Posterior cingulate gyrus (tissue), 11 donors: ENCODE results near the gene RHOC.
"Not testable (repeated sequence)": the region's sequence is repeated elsewhere in the genome, so short reads cannot be mapped to it uniquely, and the experiment has no call there.

Experiments
- DNase-seq, 10 donors: peaks; one replicate each; pipeline versions ENCODE4 v3.0.0 to v3.0.0-alpha.2; 2020 to 2021; ENCODE audit warnings: mixed read lengths in 3 of 10
- intact Hi-C: fragments of 100-400 bp; cut with DNase I; formaldehyde crosslinking; loops from one replicate; pipeline ENCODE4 v1.15.1; 2023

Gene RHOC

DNA sequence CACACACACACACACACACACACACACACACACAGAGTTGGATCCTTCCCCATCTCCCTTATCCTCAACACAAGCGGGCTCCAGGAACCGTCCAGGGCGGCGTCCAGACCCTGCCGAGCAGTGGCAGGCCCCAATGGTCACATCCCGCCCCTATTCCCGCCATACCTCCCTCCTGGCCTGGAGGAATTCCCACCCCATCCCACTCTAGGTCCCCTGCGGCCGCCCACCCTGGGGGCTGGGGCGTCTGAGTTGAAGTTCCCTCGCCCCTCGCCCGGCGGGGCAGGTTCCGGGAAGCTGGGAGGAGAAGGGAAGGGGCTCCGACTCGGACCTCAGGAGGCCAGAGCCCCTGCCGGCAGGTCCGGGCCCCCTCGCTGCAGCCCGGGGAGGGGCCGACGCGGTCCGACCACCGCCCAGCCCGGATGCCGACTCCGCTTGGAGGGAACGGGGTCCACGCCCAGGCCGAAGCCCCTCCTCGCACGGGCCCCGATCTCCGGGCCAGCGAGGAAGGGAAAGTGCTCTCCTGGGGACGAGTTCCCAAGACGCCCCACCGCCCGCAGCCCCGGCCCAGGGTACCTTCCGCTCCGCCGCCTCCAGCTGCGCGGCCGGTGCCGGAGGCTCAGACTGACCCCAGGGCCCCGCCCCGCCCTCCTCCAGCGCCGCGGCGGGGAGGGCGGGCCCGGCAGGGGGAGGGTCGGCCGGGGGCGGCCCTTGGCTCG lies at the start of gene RHOC:
Gene RHOC, minus strand, starts transcription at position 623 of the 716 bp plus-strand sequence. CDS start 3,328 bp downstream, outside the sequence.
- intact Hi-C loops, result loop anchor here (1.0 kb wide), 1 partner anchor 316 kb away; no protein-coding TSS in a partner anchor
- peak in 3 of 10 donors; percentile 39 to 81 (median 44) for DNase-seq

DNA sequence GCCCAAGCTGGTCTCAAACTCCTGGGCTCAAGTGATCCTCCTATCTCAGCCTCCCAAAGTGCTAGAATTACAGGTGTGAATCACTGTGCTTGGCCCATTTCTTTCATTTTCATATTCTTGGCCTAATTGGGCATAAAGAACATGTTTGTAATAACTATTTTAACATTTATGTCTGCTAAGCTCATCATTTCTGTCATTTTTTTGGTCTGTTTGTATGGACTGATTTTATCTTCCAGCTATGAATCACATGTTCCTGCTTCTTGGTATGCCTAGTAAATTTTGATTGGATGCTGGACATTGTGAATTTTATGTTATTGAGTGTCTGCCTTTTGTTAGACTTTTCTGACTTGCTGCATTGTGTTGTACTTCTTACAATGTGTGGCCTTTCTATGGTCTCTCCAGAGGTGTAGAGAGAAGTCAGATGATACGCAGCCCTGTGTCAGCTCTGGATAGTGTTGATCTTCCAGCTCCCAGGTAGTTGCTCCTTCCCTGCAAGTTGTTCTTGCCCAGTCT lies 47.2 kb upstream of the RHOC start:
- DNase-seq, result no peak
- intact Hi-C loops, result no loop called here

DNA sequence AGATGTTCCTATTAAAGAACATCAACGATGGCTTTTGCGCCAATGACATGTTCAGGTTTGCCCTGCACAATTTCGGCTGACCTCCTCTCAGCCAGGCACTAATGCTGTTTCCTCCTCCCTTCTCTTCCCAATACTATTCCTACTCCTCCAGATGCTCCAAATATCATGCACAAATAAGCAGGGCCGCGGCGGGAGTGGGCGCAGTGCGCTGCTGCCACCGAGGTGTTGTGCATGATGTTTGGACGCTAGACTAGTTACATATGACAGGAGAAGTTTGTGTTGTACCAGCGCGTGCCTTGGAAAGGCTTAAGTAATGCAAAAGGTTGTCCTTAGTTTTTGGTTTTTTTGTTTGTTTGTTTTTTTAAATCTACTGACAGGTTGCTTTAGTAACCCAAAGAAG lies 41.5 kb upstream of the RHOC start:
- intact Hi-C loops, result no loop called here

DNA sequence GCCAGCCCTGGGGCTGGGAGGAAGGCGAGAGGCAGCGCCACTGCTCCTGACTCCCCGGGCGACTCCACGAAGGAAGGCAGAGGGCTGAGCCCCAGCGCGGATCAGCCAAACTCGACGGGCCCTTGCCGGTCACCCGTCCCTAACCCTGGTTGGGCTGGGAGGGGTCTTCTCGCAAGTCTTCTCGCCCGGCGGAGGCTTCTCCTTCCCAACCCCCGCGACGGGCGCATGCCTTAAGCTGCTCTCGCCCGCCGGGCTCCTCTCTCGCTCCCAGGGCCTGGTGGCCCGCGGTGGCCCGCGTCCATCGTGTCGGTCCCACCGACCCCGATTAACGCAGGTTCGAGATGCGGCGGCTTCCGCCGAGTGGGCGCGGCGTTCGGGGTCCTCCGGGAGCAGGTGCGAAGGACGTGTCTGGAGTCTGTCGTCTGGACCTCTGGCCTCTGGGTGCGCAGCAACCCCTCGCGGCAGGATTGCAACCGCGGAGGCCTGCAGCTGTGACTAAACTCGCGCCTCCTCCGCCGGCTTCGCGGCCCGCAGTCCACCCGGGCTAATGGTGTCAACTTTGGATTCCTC lies 37.2 kb upstream of the RHOC start:
- intact Hi-C loops, result loop anchor here (5.0 kb wide), 1 partner anchor 43 kb away; no protein-coding TSS in a partner anchor
- peak in 1 of 10 donors; percentile 71 for DNase-seq

More for the DNA sequence above, 41.5 kb upstream of the RHOC start:
- no peak for DNase-seq

DNA sequence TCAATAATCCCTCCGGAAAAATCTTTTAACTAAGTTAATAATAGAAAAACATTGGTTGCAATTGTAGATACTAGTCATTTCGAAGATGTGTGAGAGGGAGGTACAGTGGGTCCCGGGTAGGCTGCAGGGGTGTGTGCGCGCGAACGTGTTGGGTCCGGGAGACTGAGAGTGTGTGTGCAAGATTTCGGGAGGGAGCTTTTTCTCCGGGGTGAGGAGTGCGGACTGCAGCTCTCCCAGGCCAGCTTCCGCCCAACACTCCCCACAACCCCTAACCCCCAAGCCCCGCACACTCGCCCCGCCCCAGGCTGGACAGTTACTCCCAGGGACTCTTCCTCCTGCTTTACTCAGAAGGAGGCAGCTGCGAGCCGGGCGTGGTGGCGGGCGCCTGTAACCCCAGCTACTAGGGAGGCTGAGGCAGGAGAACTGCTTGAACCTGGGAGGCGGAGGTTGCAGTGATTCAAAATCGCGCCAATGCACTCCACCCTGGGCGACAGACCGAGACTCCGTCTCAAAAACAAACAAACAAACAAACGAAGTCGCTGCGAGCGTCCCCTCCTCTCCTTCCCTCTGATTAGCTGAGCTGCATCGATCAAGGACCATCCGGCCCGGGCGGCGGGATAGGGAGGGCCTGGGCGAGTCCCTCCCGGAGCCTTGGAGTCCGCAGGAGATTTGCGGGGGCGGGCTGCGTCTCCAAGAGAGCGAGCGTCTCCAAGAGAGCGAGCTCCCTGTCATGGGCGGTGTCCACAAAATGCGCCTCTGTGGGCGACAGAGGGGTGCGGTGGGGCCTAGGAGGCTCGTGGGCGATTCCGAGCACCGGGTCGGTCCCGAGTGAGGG lies 36.5 kb upstream of the RHOC start:
- DNase-seq, result no peak
- intact Hi-C loops, result loop anchor here (5.0 kb wide), 1 partner anchor 44 kb away; no protein-coding TSS in a partner anchor

DNA sequence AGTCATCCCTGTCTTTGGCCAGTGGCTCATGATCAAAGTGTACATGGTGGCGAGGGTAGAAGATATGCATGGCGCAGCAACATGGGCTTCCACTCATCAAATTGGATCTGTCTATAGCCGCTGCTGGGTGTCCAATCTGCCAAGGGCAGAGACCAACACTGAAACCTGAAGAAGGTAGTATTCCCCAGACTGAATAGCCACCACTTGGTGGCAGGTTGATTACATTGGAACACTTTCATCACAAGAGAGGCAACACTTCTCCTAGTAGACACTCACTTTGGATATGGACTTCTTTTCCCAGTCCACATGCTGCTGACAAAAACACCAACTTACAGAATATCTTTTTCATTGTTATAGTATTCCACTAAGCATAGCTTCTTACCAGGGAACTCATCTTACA lies 30.6 kb upstream of the RHOC start:
- DNase-seq, result no peak
- intact Hi-C loops, result no loop called here

DNA sequence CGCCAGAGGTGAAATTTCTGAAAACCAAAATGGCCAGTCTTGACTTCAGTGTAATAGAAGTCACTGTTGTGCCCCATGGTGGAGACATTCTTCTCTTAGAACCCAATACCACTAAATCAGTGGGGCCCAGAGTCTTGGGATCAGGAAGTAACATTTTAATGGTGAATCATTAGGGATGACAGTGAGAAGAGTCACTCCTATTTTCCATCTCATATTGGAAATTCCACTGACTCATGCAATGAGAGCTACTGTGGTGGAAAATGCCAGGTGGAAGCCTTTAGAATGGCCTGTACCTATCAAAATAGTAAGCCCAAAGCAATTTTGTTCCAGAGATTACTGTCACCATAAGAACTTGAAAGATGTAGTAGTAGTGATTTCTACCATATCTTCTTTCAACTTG lies 28.8 kb upstream of the RHOC start:
- DNase-seq, result no peak
- intact Hi-C loops, result no loop called here

DNA sequence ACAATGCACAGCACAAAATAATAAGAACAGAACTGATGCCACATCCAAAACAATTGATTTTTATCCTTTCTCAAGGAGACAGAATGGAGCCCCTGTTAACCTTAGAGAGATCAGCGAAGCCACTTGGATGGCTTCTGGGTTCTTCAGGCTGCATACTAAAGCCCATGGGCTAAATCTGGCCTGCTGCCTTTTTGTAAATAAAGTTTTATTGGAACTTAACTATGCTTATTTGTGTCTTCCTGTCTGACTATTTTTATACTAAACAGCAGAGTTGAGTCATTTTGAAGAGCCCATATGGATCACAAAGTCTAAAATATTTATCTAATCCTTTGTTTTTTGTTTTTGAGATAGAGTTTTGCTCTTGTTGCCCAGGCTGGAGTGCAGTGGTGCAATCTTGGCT lies 24.5 kb upstream of the RHOC start:
- no peak for DNase-seq

DNA sequence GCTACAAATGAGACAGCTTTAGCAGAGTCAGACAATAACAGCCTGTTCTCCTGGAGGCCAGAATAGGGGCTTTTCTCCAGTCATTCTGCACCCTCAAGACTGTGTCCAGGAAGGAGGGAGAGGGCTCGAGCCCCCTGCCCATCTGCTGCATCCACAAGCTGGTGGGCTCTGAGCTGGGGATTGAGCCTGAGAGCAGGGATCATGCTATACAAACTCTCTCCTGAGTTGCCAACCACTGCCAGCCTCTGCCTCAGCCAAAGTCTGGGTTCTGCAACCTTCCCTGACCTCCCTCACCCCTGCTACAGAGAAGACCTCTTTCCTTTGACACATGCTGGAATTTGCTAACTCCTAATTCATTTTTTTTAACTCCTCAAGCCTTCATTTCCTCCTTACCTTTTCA lies 23.0 kb upstream of the RHOC start:
- no peak for DNase-seq
- intact Hi-C loops, result no loop called here

More for the DNA sequence above, 24.5 kb upstream of the RHOC start:
- intact Hi-C loops, result no loop called here

DNA sequence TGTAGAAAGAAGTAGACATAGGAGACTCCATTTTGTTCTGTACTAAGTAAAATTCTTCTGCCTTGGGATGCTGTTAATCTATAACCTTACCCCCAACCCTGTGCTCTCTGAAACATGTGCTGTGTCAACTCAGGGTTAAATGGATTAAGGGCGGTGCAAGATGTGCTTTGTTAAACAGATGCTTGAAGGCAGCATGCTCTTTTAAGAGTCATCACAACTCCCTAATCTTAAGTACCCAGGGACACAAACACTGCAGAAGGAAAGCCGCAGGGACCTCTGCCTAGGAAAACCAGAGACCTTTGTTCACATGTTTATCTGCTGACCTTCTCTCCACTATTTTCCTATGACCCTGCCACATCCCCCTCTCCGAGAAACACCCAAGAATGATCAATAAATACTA lies 22.1 kb upstream of the RHOC start:
- intact Hi-C loops, DNase-seq: not testable (repeated sequence)

DNA sequence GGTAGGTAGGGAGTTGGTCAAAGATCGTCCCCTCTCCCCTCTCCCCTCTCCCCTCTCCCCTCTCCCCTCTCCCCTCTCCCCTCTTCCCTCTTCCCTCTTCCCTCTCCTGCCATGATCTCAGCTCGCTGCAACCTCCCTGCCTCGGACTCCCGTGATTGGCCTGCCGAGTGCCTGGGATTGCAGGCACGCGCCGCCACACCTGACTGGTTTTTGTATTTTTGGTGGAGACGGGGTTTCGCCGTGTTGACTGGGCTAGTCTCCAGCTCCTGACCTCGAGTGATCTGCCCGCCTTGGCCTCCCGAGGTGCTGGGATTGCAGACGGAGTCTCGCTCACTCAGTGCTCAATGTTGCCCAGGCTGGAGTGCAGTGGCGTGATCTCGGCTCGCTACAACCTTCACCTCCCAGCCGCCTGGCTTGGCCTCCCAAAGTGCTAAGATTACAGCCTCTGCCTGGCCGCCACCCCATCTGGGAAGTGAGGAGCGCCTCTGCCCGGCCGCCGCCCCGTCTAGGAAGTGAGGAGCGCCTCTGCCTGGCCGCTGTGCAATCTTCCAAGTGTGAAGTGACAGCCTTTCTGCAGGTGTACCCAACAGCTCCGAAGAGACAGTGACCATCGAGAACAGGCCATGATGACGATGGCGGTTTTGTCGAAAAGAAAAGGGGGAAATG lies 21.5 kb upstream of the RHOC start:
- intact Hi-C loops, DNase-seq: not testable (repeated sequence)

DNA sequence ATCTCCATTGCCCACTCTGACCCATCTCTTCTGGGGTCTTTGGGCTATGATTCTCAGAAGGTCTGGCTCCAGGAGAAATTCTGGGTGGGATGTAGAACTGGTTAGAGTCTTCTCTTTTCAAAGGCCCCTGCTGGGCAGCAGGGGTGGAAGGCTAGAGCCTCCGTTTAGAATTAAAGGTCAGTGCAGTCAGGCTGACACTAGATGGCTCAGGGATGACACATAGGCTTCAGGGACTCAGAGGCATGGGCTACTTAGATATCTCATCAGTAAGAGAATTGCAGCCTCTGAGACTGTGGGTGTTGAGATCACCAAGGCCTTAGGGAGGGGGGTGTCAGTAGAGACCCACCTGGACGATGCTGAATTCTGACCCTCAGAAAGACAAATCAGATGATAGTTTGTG lies 20.8 kb upstream of the RHOC start:
- DNase-seq, result no peak
- intact Hi-C loops, result no loop called here

DNA sequence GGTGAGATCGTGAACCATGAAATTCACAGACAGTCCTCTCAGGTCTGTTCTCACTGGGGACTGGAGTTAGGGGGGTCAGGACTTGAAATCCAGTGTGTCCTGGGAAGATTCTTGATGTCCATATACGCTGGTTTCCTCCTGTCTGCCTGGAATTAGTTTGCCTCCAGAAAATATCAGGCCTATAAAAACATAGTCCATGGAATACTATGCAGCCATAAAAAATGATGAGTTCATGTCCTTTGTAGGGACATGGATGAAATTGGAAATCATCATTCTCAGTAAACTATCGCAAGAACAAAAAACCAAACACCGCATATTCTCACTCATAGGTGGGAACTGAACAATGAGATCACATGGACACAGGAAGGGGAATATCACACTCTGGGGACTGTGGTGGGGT lies 17.3 kb upstream of the RHOC start:
- intact Hi-C loops, result not testable (repeated sequence)

DNA sequence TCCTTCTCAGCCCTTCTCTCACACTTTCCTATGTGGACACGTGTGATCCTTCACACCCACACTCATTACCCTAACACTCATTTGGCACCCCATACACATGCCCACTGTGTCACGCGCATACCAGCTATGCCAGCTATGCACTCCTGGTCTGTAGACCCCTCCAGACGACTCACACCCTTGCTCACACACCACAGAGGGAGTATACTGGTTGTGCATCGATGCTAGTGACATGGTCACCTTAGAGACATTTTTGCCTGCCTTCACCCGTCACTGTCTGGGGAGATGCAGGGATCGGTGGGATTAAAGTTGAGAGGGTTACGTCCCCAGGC lies 16.5 kb upstream of the RHOC start:
- peak in 1 of 10 donors; percentile 13 for DNase-seq
- intact Hi-C loops, result no loop called here

More for the DNA sequence above, 17.3 kb upstream of the RHOC start:
- DNase-seq, result not testable (repeated sequence)

DNA sequence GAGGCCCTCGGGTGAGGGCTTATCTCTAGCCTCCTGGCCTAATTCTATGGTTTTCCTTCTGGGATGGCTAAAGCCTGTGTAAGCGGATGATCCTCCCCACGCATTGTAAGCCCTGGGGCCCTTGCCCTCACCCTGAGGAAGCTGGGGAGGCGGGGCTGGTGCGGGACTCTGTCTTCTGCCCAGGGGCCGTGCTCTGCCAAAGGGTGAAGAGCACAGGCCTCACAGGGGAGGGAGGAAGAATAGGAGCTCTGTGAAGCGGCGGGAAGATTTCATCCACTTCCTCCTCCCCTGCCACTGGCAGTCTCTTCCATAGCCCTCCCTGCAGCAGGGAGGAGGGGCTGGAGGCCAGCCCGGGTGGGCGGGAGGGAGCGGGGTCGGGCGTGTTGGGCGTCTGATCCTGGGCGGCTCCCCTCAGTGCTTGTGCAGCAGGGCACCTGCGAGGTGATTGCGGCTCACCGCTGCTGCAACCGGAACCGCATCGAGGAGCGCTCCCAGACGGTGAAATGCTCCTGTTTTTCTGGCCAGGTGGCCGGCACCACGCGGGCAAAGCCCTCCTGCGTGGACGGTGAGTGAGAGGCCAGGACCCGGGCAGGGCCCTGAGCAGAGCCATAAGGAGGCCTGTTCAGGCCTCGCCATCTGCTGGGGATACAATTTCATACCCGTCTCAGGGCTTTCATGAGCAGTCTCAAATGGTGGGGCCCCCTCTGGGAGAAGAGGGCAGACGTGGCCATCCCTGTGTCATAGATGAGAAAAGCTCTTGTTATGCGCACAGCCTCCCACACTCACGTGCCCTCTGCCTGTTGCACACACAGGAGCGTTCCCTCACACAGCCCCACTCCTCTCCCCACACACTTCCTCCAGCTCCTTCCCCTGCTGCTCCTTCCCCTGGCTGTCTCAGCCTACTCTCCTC lies 15.9 kb upstream of the RHOC start:
- DNase-seq, result peak in 1 of 10 donors; percentile 64
- intact Hi-C loops, result no loop called here

DNA sequence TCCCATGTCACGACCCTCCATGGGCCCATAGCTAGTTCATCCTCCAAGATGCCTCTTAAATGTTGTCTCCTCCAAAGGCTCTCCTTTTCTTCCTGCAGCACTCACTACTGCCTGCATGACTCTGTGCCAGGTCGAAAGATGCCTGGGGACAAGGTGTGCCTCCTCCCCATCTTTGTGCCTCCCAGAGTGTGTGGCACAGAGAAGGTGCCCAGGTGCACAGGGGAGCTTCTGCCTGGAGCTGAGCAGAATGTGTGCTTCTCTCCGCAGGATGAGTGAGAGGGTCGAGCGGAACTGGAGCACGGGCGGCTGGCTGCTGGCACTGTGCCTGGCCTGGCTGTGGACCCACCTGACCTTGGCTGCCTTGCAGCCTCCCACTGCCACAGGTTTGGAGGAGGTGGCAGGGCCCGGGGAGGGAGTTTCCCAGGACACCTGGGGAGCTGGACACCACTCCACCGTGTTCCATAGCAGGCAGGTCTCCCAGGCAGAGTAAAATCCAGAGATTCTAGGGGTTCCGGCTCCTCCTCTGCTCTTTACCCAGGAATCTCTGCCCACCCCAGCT lies 15.1 kb upstream of the RHOC start:
- intact Hi-C loops, result no loop called here
- DNase-seq, result peak in 1 of 10 donors; percentile 62

DNA sequence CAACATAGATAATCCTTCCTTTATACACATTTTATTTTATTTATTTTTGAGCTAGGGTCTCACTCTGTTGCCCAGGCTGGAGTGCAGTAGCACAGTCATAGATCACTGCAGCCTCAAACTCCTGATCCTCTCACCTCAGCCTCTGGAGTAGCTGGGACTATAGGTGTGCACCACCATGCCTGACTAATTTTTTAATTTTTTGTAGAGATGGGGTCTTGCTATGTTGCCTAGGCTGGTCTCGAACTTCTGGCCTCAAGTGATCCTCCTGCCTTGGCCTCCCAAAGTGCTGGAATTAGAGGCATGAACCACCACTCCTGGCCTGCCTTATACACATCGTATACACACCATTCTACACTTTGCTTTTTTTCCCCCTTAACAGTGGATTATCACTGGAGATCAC lies 14.4 kb upstream of the RHOC start:
- DNase-seq, intact Hi-C loops: not testable (repeated sequence)

DNA sequence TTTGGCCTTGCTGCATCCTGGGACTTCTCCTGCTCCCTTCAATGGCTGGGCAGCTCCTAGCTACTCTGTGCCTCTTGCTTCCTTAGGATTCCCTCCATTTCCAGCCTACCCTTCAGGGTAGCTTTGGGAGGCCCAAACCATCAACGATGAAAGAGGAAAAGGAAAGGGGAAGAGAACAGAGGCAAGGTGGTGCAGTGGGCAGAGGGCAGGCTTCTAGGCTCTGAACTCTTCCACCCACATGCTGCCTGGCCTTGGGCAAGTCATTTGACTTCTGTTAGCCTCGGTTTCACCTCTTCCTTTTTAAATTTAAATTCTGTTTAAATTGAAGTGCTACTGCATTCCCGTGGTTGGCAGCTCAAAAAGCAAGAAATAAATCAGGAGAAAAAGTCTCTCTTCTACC lies 13.9 kb upstream of the RHOC start:
- peak in 1 of 10 donors; percentile 34 for DNase-seq
- intact Hi-C loops, result no loop called here

DNA sequence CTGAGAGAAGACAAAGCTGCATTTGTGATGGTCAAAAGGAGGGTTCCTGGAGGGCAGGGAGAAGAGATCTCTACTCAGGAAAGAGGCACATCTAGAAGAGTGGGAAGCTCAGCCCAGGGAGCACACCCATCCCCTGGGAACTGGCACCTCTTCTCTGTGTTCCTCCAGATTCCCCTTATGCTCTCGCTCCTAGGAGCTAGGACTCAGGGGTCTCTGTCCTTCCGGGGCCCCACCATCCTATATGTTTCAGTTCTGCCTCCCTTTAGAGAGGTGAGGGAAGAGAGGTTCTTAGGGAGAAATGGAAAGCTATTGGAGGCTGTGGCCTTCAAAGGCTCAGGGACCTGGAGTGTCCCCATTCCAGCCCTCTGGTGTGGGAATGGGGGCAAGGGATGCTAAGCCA lies 12.8 kb upstream of the RHOC start:
- intact Hi-C loops, result loop anchor here (2.0 to 10.0 kb wide), 3 partner anchors 163 to 353 kb away; partner anchors contain the start of gene LRIG2
- peak in 1 of 10 donors; percentile 31 for DNase-seq
